ENCODE results near the gene PEX19. TPM values are rescaled to one million over a fixed set of nuclear protein-coding genes. Genes with fewer than 3 reads are reported as not detected.

Gene PEX19
- total RNA-seq, 3 donors from 2014 or later (not counting 1 experiment from before 2014, with no cell fraction given), result 41.5 to 48.8 (median 47.8) TPM

- intact Hi-C loops (cut with micrococcal nuclease), result loop anchor here (5.0 kb wide), 1 partner anchor 338 kb away; no protein-coding TSS in a partner anchor
- Mint-ChIP-seq H3K36me3 (no peaks in the 10 kb centered on the region), H3K27me3 (ENCODE audit: low read depth in 2 of 2) (no peaks in the 10 kb centered on the region), H3K27ac (peak overlapping the region; percentile 99 to 100), H3K4me1 (peaks cover 18 to 35% of the 10 kb centered on the region in 2 donors), H3K4me3 (peak overlapping the region; percentile 100), H3K9me3 (no peaks in the 10 kb centered on the region)
- WGBS (ENCODE audit: insufficient coverage), result 67% methylated on average over 5 of the region's 6 CpGs
- DNase-seq (peak in 1 of 2 donors; percentile 44), ATAC-seq (no peak)
- no peaks in the 10 kb centered on the region for H3K9me3 ChIP-seq (ENCODE audit: control insufficient read depth, insufficient read depth, low read length)
- H3K36me3 ChIP-seq (ENCODE audit: control insufficient read depth, insufficient read depth, low read length), result peaks cover 4% of the 10 kb centered on the region
- H3K4me1 ChIP-seq (ENCODE audit: control insufficient read depth, insufficient read depth, low read length), result peaks cover 14% of the 10 kb centered on the region
- TF ChIP-seq, protein P1, sequence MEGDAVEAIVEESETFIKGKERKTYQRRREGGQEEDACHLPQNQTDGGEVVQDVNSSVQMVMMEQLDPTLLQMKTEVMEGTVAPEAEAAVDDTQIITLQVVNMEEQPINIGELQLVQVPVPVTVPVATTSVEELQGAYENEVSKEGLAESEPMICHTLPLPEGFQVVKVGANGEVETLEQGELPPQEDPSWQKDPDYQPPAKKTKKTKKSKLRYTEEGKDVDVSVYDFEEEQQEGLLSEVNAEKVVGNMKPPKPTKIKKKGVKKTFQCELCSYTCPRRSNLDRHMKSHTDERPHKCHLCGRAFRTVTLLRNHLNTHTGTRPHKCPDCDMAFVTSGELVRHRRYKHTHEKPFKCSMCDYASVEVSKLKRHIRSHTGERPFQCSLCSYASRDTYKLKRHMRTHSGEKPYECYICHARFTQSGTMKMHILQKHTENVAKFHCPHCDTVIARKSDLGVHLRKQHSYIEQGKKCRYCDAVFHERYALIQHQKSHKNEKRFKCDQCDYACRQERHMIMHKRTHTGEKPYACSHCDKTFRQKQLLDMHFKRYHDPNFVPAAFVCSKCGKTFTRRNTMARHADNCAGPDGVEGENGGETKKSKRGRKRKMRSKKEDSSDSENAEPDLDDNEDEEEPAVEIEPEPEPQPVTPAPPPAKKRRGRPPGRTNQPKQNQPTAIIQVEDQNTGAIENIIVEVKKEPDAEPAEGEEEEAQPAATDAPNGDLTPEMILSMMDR (IDR thresholded peaks at IDR 0.05), result no peak
- H3K27ac ChIP-seq (ENCODE audit: low read length), result peak overlapping the region; percentile 95
- no peaks in the 10 kb centered on the region for H3K27me3 ChIP-seq (ENCODE audit: control insufficient read depth, insufficient read depth, low read length)
- no peak overlapping the region for H3K4me3 ChIP-seq (ENCODE audit: low read length)
Measured at GRCh38 chr1:160260406-160261382, 24.2 kb downstream of the PEX19 start.

GRCh38 chr1:160258177-160258798 is 26.6 kb downstream of the PEX19 start:
- ATAC-seq (no peak), DNase-seq (no peak)
- WGBS (ENCODE audit: insufficient coverage), result 98% methylated on average over 7 of the region's 7 CpGs
- no peaks in the 10 kb centered on the region for H3K9me3 Mint-ChIP-seq
- H3K4me3 ChIP-seq (ENCODE audit: low read length), result no peak overlapping the region
- no peaks in the 10 kb centered on the region for H3K27me3 Mint-ChIP-seq (ENCODE audit: low read depth in 2 of 2)
- peaks cover 18 to 35% of the 10 kb centered on the region in 2 donors for H3K4me1 Mint-ChIP-seq
- peak overlapping the region; percentile 99 to 100 for H3K27ac Mint-ChIP-seq
- no peaks in the 10 kb centered on the region for H3K36me3 Mint-ChIP-seq
- no peaks in the 10 kb centered on the region for H3K27me3 ChIP-seq (ENCODE audit: control insufficient read depth, insufficient read depth, low read length)
- H3K4me3 Mint-ChIP-seq, result no peak overlapping the region
- H3K27ac ChIP-seq (ENCODE audit: low read length), result no peak overlapping the region
- intact Hi-C loops (cut with micrococcal nuclease), result no loop called here
- H3K36me3 ChIP-seq (ENCODE audit: control insufficient read depth, insufficient read depth, low read length), result peaks cover 7% of the 10 kb centered on the region
- H3K9me3 ChIP-seq (ENCODE audit: control insufficient read depth, insufficient read depth, low read length), result no peaks in the 10 kb centered on the region
- peaks cover 12% of the 10 kb centered on the region for H3K4me1 ChIP-seq (ENCODE audit: control insufficient read depth, insufficient read depth, low read length)
- TF ChIP-seq, protein P1 (IDR thresholded peaks at IDR 0.05), result no peak

- H3K4me3 Mint-ChIP-seq, result no peak overlapping the region
- no peaks in the 10 kb centered on the region for H3K36me3 Mint-ChIP-seq
- no peaks in the 10 kb centered on the region for H3K9me3 Mint-ChIP-seq
- intact Hi-C loops (cut with micrococcal nuclease), result no loop called here
- peaks cover 20 to 34% of the 10 kb centered on the region in 2 donors for H3K4me1 Mint-ChIP-seq
- Histone ChIP-seq H3K27me3 (ENCODE audit: control insufficient read depth, insufficient read depth, low read length) (no peaks in the 10 kb centered on the region), H3K36me3 (ENCODE audit: control insufficient read depth, insufficient read depth, low read length) (peaks cover 7% of the 10 kb centered on the region), H3K9me3 (ENCODE audit: control insufficient read depth, insufficient read depth, low read length) (no peaks in the 10 kb centered on the region), H3K27ac (ENCODE audit: low read length) (no peak overlapping the region), H3K4me1 (ENCODE audit: control insufficient read depth, insufficient read depth, low read length) (peaks cover 6% of the 10 kb centered on the region), H3K4me3 (ENCODE audit: low read length) (no peak overlapping the region)
- WGBS (ENCODE audit: insufficient coverage), result 97% methylated on average over 6 of the region's 6 CpGs
- no peaks in the 10 kb centered on the region for H3K27me3 Mint-ChIP-seq (ENCODE audit: low read depth in 2 of 2)
- no peak for ATAC-seq
- TF ChIP-seq, protein P1 (IDR thresholded peaks at IDR 0.05), result no peak
- no peak for DNase-seq
- H3K27ac Mint-ChIP-seq, result no peak overlapping the region
Measured at GRCh38 chr1:160257411-160258015, 27.4 kb downstream of the PEX19 start.
